NT2/D1 (cell line): ENCODE data around the gene GINS3.

Experiments
- DNase-seq: peaks from one replicate; pipeline ENCODE4 v3.0.0-alpha.2; 2011; ENCODE audit warnings: low read depth, low spot score
- H3K27me3 ChIP-seq: 2 replicates; pipeline ENCODE4 v1.6.0; 2011; ENCODE audit warnings: mild to moderate bottlenecking; ENCODE audit not compliant: insufficient read length, insufficient read depth
- H3K36me3 ChIP-seq: 2 replicates; pipeline ENCODE4 v1.6.1; 2011; ENCODE audit warnings: mild to moderate bottlenecking, low read length, mixed read lengths; ENCODE audit not compliant: insufficient read depth, insufficient read length
- H3K4me1 ChIP-seq: 2 replicates; pipeline ENCODE4 v1.5.1; 2011; ENCODE audit not compliant: insufficient read depth, insufficient read length
- H3K4me3 ChIP-seq: 2 replicates; pipeline ENCODE4 v1.5.1; 2011; ENCODE audit warnings: low read depth; ENCODE audit not compliant: insufficient read length
- H3K9ac ChIP-seq: 2 replicates; pipeline ENCODE4 v1.6.0; 2011; ENCODE audit warnings: low read depth; ENCODE audit not compliant: insufficient read length
- H3K9me3 ChIP-seq: 2 replicates; pipeline ENCODE4 v1.5.1; 2011; ENCODE audit warnings: mild to moderate bottlenecking, low read length; ENCODE audit not compliant: insufficient read depth
- SUZ12 ChIP-seq: IDR thresholded peaks from 2 replicates; pipeline ENCODE4 v1.6.1; 2011; ENCODE audit not compliant: insufficient read length, insufficient read depth; ENCODE audit errors: extremely low read depth
- YY1 ChIP-seq: IDR thresholded peaks from 2 replicates; pipeline ENCODE4 v1.6.1; 2011; ENCODE audit not compliant: insufficient read length, insufficient read depth
- ZNF274 ChIP-seq: IDR thresholded peaks from 2 replicates; pipeline ENCODE4 v1.6.1; 2011; ENCODE audit warnings: mild to moderate bottlenecking, low read depth, low read length

Gene GINS3

GRCh38 chr16:58375386-58375785 lies 16.9 kb upstream of the GINS3 start:
- Histone ChIP-seq H3K4me1 (no peaks in the 10 kb centered on the region), H3K36me3 (no peaks in the 10 kb centered on the region), H3K4me3 (no peak overlapping the region), H3K27me3 (no peaks in the 10 kb centered on the region), H3K9me3 (no peaks in the 10 kb centered on the region), H3K9ac (no peak overlapping the region)
- no peak for TF ChIP-seq ZNF274
- TF ChIP-seq SUZ12 = no peak
- no peak for TF ChIP-seq YY1
- no peak for DNase-seq

- TF ChIP-seq SUZ12 (no peak), YY1 (no peak), ZNF274 (no peak)
- Histone ChIP-seq H3K9ac (no peak overlapping the region), H3K4me1 (no peaks in the 10 kb centered on the region), H3K36me3 (no peaks in the 10 kb centered on the region), H3K27me3 (no peaks in the 10 kb centered on the region), H3K4me3 (no peak overlapping the region), H3K9me3 (peaks cover 7% of the 10 kb centered on the region; the same call in 1 of the 2 replicates)
- no peak for DNase-seq
Measured at GRCh38 chr16:58377932-58378331, 14.3 kb upstream of the GINS3 start.

GRCh38 chr16:58378401-58378800 lies 13.9 kb upstream of the GINS3 start:
- Histone ChIP-seq H3K27me3 (no peaks in the 10 kb centered on the region), H3K4me3 (no peak overlapping the region), H3K36me3 (no peaks in the 10 kb centered on the region), H3K9ac (no peak overlapping the region), H3K9me3 (peaks cover 7% of the 10 kb centered on the region; the same call in 1 of the 2 replicates), H3K4me1 (no peaks in the 10 kb centered on the region)
- no peak for DNase-seq
- no peak for TF ChIP-seq SUZ12
- no peak for TF ChIP-seq ZNF274
- TF ChIP-seq YY1 = no peak

GRCh38 chr16:58379736-58380135 lies 12.5 kb upstream of the GINS3 start:
- TF ChIP-seq YY1 = no peak
- no peak for TF ChIP-seq SUZ12
- TF ChIP-seq ZNF274 = no peak
- H3K27me3 ChIP-seq = no peaks in the 10 kb centered on the region
- no peaks in the 10 kb centered on the region for H3K36me3 ChIP-seq
- no peak overlapping the region for H3K9ac ChIP-seq
- no peak overlapping the region for H3K4me3 ChIP-seq
- DNase-seq = no peak
- no peaks in the 10 kb centered on the region for H3K4me1 ChIP-seq
- H3K9me3 ChIP-seq = peaks cover 7% of the 10 kb centered on the region; the same call in 1 of the 2 replicates

- Histone ChIP-seq H3K4me1 (no peaks in the 10 kb centered on the region), H3K9ac (no peak overlapping the region), H3K27me3 (no peaks in the 10 kb centered on the region), H3K4me3 (no peak overlapping the region), H3K9me3 (peaks cover 7% of the 10 kb centered on the region; the same call in 1 of the 2 replicates), H3K36me3 (no peaks in the 10 kb centered on the region)
- TF ChIP-seq YY1 = no peak
- TF ChIP-seq SUZ12 = no peak
- no peak for TF ChIP-seq ZNF274
- no peak for DNase-seq
Measured at GRCh38 chr16:58381661-58382060, 10.6 kb upstream of the GINS3 start.

- no peaks in the 10 kb centered on the region for H3K4me1 ChIP-seq
- DNase-seq = no peak
- H3K36me3 ChIP-seq = no peaks in the 10 kb centered on the region
- H3K27me3 ChIP-seq = no peaks in the 10 kb centered on the region
- H3K9me3 ChIP-seq = peaks cover 7% of the 10 kb centered on the region; the same call in 1 of the 2 replicates
- no peak overlapping the region for H3K9ac ChIP-seq
- TF ChIP-seq SUZ12 (no peak), ZNF274 (no peak), YY1 (no peak)
- H3K4me3 ChIP-seq = no peak overlapping the region
Measured at GRCh38 chr16:58384437-58385055, 7.7 kb upstream of the GINS3 start.

GRCh38 chr16:58385218-58385773 lies 7.0 kb upstream of the GINS3 start:
- no peak overlapping the region for H3K9ac ChIP-seq
- H3K9me3 ChIP-seq = peaks cover 7% of the 10 kb centered on the region; the same call in 1 of the 2 replicates
- H3K36me3 ChIP-seq = no peaks in the 10 kb centered on the region
- H3K4me1 ChIP-seq = no peaks in the 10 kb centered on the region
- TF ChIP-seq SUZ12 = no peak
- no peak for TF ChIP-seq ZNF274
- no peak for TF ChIP-seq YY1
- no peak overlapping the region for H3K4me3 ChIP-seq
- no peaks in the 10 kb centered on the region for H3K27me3 ChIP-seq
- DNase-seq = no peak
